Adrenal gland (tissue), 5 donors: ENCODE results near the gene UBTD2.

Experiments used
- CTCF ChIP-seq, 6 experiments: fragments of 450-650 bp in 4 of 6; fragments of 200-600 bp in 2 of 6; sonication (generic) in 1 of 6; IDR thresholded peaks; 1 replicate in 5 of 6; 2 replicates in 1 of 6; pipeline versions ENCODE4 v1.5.1 to v1.8.0; 2016 to 2021; ENCODE audit warnings: antibody characterized with exemption in 6 of 6, mild to moderate bottlenecking in 2 of 6, moderate library complexity in 1 of 6
- POLR2A ChIP-seq, 2 donors: fragments of 450-650 bp; IDR thresholded peaks; one replicate each; pipeline ENCODE4 v1.6.1; 2017; ENCODE audit warnings: antibody characterized with exemption in 2 of 2, mild to moderate bottlenecking in 2 of 2, moderate library complexity in 1 of 2
- donor health status: DM: no; HTN: no; CAD: no.

GRCh38 chr5:172175263-172175719 is 108.3 kb downstream of the UBTD2 start:
- TF ChIP-seq POLR2A (IDR thresholded peaks at IDR 0.05) (no peak), CTCF (IDR thresholded peaks at IDR 0.05) (no peak)
